HG02678 (cell line): ENCODE measurements around the gene IL15.
A peak's percentile ranks its signal among the peaks of the same experiment; 100 is the strongest.
"Not testable (repeated sequence)": the region's sequence is repeated elsewhere in the genome, so short reads cannot be mapped to it uniquely, and the experiment has no call there.

Experiments
- ATAC-seq: cut with Tn5 transposase; IDR thresholded peaks from one replicate; pipeline ENCODE4 v1.9.1; 2021; ENCODE audit warnings: mild to moderate bottlenecking, moderate library complexity; ENCODE audit not compliant: unreplicated experiment

IL15 gene

GRCh38 chr4:141645611-141646340 lies 9.4 kb downstream of the IL15 start:
- ATAC-seq = no peak

GRCh38 chr4:141646969-141647368 lies 10.6 kb downstream of the IL15 start:
- no peak for ATAC-seq

- ATAC-seq = no peak
These were observed 11.6 kb downstream of the IL15 start for GRCh38 chr4:141647966-141648365.

- no peak for ATAC-seq
These were observed 15.9 kb downstream of the IL15 start for GRCh38 chr4:141652161-141652778.

GRCh38 chr4:141654098-141654497 lies 17.7 kb downstream of the IL15 start:
- ATAC-seq = no peak

- no peak for ATAC-seq
These were observed 19.6 kb downstream of the IL15 start for GRCh38 chr4:141656031-141656430.

- no peak for ATAC-seq
These were observed 21.3 kb downstream of the IL15 start for GRCh38 chr4:141657550-141658250.

GRCh38 chr4:141658309-141658708 lies 21.9 kb downstream of the IL15 start:
- peak; percentile 43 for ATAC-seq

- no peak for ATAC-seq
These were observed 23.2 kb downstream of the IL15 start for GRCh38 chr4:141659539-141659938.

GRCh38 chr4:141660880-141661279 lies 24.5 kb downstream of the IL15 start:
- no peak for ATAC-seq

- ATAC-seq = no peak
These were observed 32.0 kb downstream of the IL15 start for GRCh38 chr4:141668200-141668910.

GRCh38 chr4:141669501-141669900 lies 33.1 kb downstream of the IL15 start:
- ATAC-seq = no peak

- ATAC-seq = no peak
These were observed 39.0 kb downstream of the IL15 start for GRCh38 chr4:141675384-141675783.

- ATAC-seq = no peak
These were observed 39.8 kb downstream of the IL15 start for GRCh38 chr4:141676087-141676670.

- ATAC-seq = no peak
These were observed 43.7 kb downstream of the IL15 start for GRCh38 chr4:141680060-141680459.

GRCh38 chr4:141684785-141685184 lies 48.4 kb downstream of the IL15 start:
- no peak for ATAC-seq

- no peak for ATAC-seq
These were observed 49.9 kb downstream of the IL15 start for GRCh38 chr4:141686146-141686775.

- ATAC-seq = no peak
These were observed 50.5 kb downstream of the IL15 start for GRCh38 chr4:141686879-141687278.

GRCh38 chr4:141689726-141690296 lies 53.4 kb downstream of the IL15 start:
- not testable (repeated sequence) for ATAC-seq

- ATAC-seq = not testable (repeated sequence)
These were observed 54.9 kb downstream of the IL15 start for GRCh38 chr4:141691247-141691646.
